CD8-positive, alpha-beta memory T cell (primary cell): ENCODE data around the gene KDM3B. TPM values are rescaled to one million over a fixed set of nuclear protein-coding genes. Genes with fewer than 3 reads are reported as not detected.

Experiments
- CTCF ChIA-PET: fragments of 350-600 bp; sonication (Branson Sonifier 250); formaldehyde crosslinking; loops from one replicate; lab custom pipeline; 2021; ENCODE audit warnings: antibody characterized with exemption; lab: Charles Lee
- POLR2A ChIA-PET: fragments of 350-600 bp; sonication (Branson Sonifier 250); formaldehyde crosslinking; loops from one replicate; lab custom pipeline; 2021; ENCODE audit warnings: antibody characterized with exemption; lab: Charles Lee
- DNase-seq, 5 donors: peaks; one replicate each; pipeline versions ENCODE4 v3.0.0 to v3.0.0-alpha.2; 2020 to 2022; ENCODE audit warnings: mixed read lengths in 1 of 5
- H3K27ac ChIP-seq: one replicate; pipeline ENCODE4 v1.7.0; 2013; ENCODE audit warnings: low read depth, mild to moderate bottlenecking, low read length, moderate library complexity
- H3K27me3 ChIP-seq: 2 replicates; pipeline ENCODE4 v1.7.0; 2013; ENCODE audit warnings: low read length, mild to moderate bottlenecking; ENCODE audit not compliant: insufficient read depth, poor library complexity, severe bottlenecking
- H3K36me3 ChIP-seq: 2 replicates; pipeline ENCODE4 v1.7.0; 2013; ENCODE audit warnings: mild to moderate bottlenecking, low read length, moderate library complexity; ENCODE audit not compliant: insufficient read depth
- H3K4me1 ChIP-seq: 2 replicates; pipeline ENCODE4 v1.7.0; 2013; ENCODE audit warnings: mild to moderate bottlenecking, low read length, moderate library complexity; ENCODE audit not compliant: insufficient read depth
- H3K4me3 ChIP-seq: 2 replicates; pipeline ENCODE4 v1.7.0; 2013; ENCODE audit warnings: mild to moderate bottlenecking, low read length
- H3K9me3 ChIP-seq: 2 replicates; pipeline ENCODE4 v1.7.0; 2013; ENCODE audit warnings: mild to moderate bottlenecking, low read length
- H3K27ac Mint-ChIP-seq, 8 donors: one replicate each; pipeline ENCODE4 v1.8.0; 2020 to 2021; ENCODE audit warnings: mixed read lengths in 8 of 8, mild to moderate bottlenecking in 6 of 8, inconsistent platforms in 3 of 8, moderate library complexity in 3 of 8
- H3K27me3 Mint-ChIP-seq, 2 donors: one replicate each; pipeline ENCODE4 v1.8.0; 2020 to 2021; ENCODE audit warnings: mixed read lengths in 2 of 2, mild to moderate bottlenecking in 1 of 2, moderate library complexity in 1 of 2
- H3K36me3 Mint-ChIP-seq, 3 donors: one replicate each; pipeline ENCODE4 v1.8.0; 2020 to 2021; ENCODE audit warnings: mixed read lengths in 3 of 3, inconsistent platforms in 1 of 3, mild to moderate bottlenecking in 1 of 3
- H3K4me1 Mint-ChIP-seq, 3 donors: one replicate each; pipeline ENCODE4 v1.8.0; 2020 to 2021; ENCODE audit warnings: mixed read lengths in 3 of 3, inconsistent platforms in 1 of 3, mild to moderate bottlenecking in 1 of 3
- H3K4me3 Mint-ChIP-seq, 7 donors: one replicate each; pipeline ENCODE4 v1.8.0; 2020 to 2021; ENCODE audit warnings: mixed read lengths in 7 of 7, mild to moderate bottlenecking in 6 of 7, moderate library complexity in 4 of 7, inconsistent platforms in 2 of 7
- H3K9me3 Mint-ChIP-seq, 5 donors: one replicate each; pipeline ENCODE4 v1.8.0; 2020 to 2022; ENCODE audit warnings: mixed read lengths in 5 of 5, mild to moderate bottlenecking in 3 of 5, moderate library complexity in 2 of 5, inconsistent platforms in 1 of 5
- polyA plus RNA-seq: library from polyadenylated mRNA; unstranded; fragments of 300-500 nt; fragmentation: Illumina TruSeq; gene quantifications from one replicate; pipeline ENCODE4 v1.2.3, GENCODE V29; 2021
- total RNA-seq, 2 experiments: library from RNA; stranded (reverse); gene quantifications; one replicate each; pipeline ENCODE4 v1.2.3, GENCODE V29; 2021

The KDM3B gene
- total and polyA plus RNA-seq, 3 experiments from 2014 or later = 14.7 to 44.7 (median 42.4) TPM

- H3K9me3 ChIP-seq = no peaks in the 10 kb centered on the region
- POLR2A ChIA-PET = interaction anchor here (0.5 kb wide), 1 partner anchor 39 kb away, joined by 3 read pairs; no protein-coding TSS in a partner anchor
- no peaks in the 10 kb centered on the region for H3K27me3 Mint-ChIP-seq
- peaks cover 37% of the 10 kb centered on the region for H3K4me1 ChIP-seq
- H3K9me3 Mint-ChIP-seq = no peaks in the 10 kb centered on the region
- no peaks in the 10 kb centered on the region for H3K36me3 ChIP-seq
- H3K27ac Mint-ChIP-seq = peak overlapping the region; percentile 95 to 100 (median 98)
- H3K27me3 ChIP-seq = no peaks in the 10 kb centered on the region
- H3K27ac ChIP-seq = peak overlapping the region; percentile 57
- peak; percentile 74 to 94 (median 81) for DNase-seq
- H3K4me3 ChIP-seq = no peak overlapping the region
- H3K36me3 Mint-ChIP-seq = no peaks in the 10 kb centered on the region
- H3K4me1 Mint-ChIP-seq = peaks cover 31 to 50% (median 36%) of the 10 kb centered on the region in 3 donors
- H3K4me3 Mint-ChIP-seq = peak overlapping the region in 6 of 7 donors; percentile 27 to 81 (median 62)
- CTCF ChIA-PET = interaction anchor here (1.1 to 10.2 kb wide), 3 partner anchors 11 to 83 kb away, joined by 5 to 102 read pairs (median 7); partner anchors contain the start of gene ETF1
Measured at GRCh38 chr5:138459311-138459933, 106.9 kb downstream of the KDM3B start.

GRCh38 chr5:138460032-138460693, 107.7 kb downstream of the KDM3B start:
- Histone ChIP-seq H3K27me3 (no peaks in the 10 kb centered on the region), H3K27ac (no peak overlapping the region), H3K9me3 (no peaks in the 10 kb centered on the region), H3K4me1 (peaks cover 37% of the 10 kb centered on the region), H3K4me3 (no peak overlapping the region), H3K36me3 (no peaks in the 10 kb centered on the region)
- Mint-ChIP-seq H3K9me3 (no peaks in the 10 kb centered on the region), H3K4me3 (peak overlapping the region in 3 of 7 donors; percentile 16 to 45 (median 27)), H3K36me3 (no peaks in the 10 kb centered on the region), H3K4me1 (peaks cover 31 to 50% (median 36%) of the 10 kb centered on the region in 3 donors), H3K27me3 (no peaks in the 10 kb centered on the region), H3K27ac (peak overlapping the region; percentile 95 to 100 (median 98))
- DNase-seq = no peak
- CTCF ChIA-PET = interaction anchor here (1.1 to 10.2 kb wide), 3 partner anchors 12 to 82 kb away, joined by 5 to 102 read pairs (median 7); partner anchors contain the start of gene ETF1
- POLR2A ChIA-PET = interaction anchor here (0.5 to 1.0 kb wide), 2 partner anchors 39 to 83 kb away, joined by 3 read pairs; partner anchors contain the start of gene ETF1

GRCh38 chr5:138461343-138462125, 109.0 kb downstream of the KDM3B start:
- POLR2A ChIA-PET = interaction anchor here (1.0 kb wide), 1 partner anchor 81 kb away, joined by 3 read pairs; the partner anchor contains the start of gene ETF1
- Mint-ChIP-seq H3K9me3 (no peaks in the 10 kb centered on the region), H3K27ac (peak overlapping the region in 7 of 8 donors; percentile 57 to 100 (median 98)), H3K36me3 (peaks cover 0 to 1% (median 0%) of the 10 kb centered on the region in 3 donors), H3K4me1 (peaks cover 32 to 54% (median 37%) of the 10 kb centered on the region in 3 donors), H3K27me3 (no peaks in the 10 kb centered on the region), H3K4me3 (peak overlapping the region in 2 of 7 donors; percentile 23 to 74)
- Histone ChIP-seq H3K4me3 (no peak overlapping the region), H3K27me3 (no peaks in the 10 kb centered on the region), H3K4me1 (peaks cover 44% of the 10 kb centered on the region), H3K36me3 (no peaks in the 10 kb centered on the region), H3K27ac (no peak overlapping the region), H3K9me3 (no peaks in the 10 kb centered on the region)
- DNase-seq = no peak
- CTCF ChIA-PET = interaction anchor here (4.9 to 10.2 kb wide), 2 partner anchors 13 to 42 kb away, joined by 45 to 102 read pairs; no protein-coding TSS in a partner anchor

- H3K27me3 Mint-ChIP-seq = no peaks in the 10 kb centered on the region
- Histone ChIP-seq H3K27ac (peak overlapping the region; percentile 95), H3K36me3 (no peaks in the 10 kb centered on the region), H3K4me3 (peak overlapping the region; percentile 94), H3K27me3 (no peaks in the 10 kb centered on the region), H3K9me3 (no peaks in the 10 kb centered on the region), H3K4me1 (peaks cover 47% of the 10 kb centered on the region)
- H3K27ac Mint-ChIP-seq = peak overlapping the region; percentile 86 to 98 (median 94)
- H3K4me1 Mint-ChIP-seq = peaks cover 43 to 62% (median 51%) of the 10 kb centered on the region in 3 donors
- ChIA-PET CTCF (interaction anchor here (1.2 to 10.2 kb wide), 14 partner anchors 8 to 284 kb away, joined by 3 to 102 read pairs (median 13); partner anchors contain the start of genes ETF1 and KIF20A), POLR2A (interaction anchor here (0.6 to 2.3 kb wide), 5 partner anchors 80 to 433 kb away, joined by 3 to 19 read pairs (median 13); partner anchors contain the start of genes CDC25C, ETF1, HSPA9 and KDM3B)
- H3K9me3 Mint-ChIP-seq = no peaks in the 10 kb centered on the region
- peak overlapping the region; percentile 87 to 96 (median 90) for H3K4me3 Mint-ChIP-seq
- peaks cover 0 to 10% (median 8%) of the 10 kb centered on the region in 3 donors for H3K36me3 Mint-ChIP-seq
- no peak for DNase-seq
Measured at GRCh38 chr5:138463419-138464007, 111.0 kb downstream of the KDM3B start.

- Histone ChIP-seq H3K4me3 (peak overlapping the region; percentile 94), H3K4me1 (peaks cover 42% of the 10 kb centered on the region), H3K9me3 (no peaks in the 10 kb centered on the region), H3K36me3 (no peaks in the 10 kb centered on the region), H3K27me3 (no peaks in the 10 kb centered on the region), H3K27ac (peak overlapping the region; percentile 95)
- DNase-seq = peak; percentile 89 to 96 (median 94)
- CTCF ChIA-PET = interaction anchor here (1.3 to 10.2 kb wide), 14 partner anchors 9 to 285 kb away, joined by 3 to 102 read pairs (median 13); partner anchors contain the start of genes ETF1, KIF20A and REEP2
- Mint-ChIP-seq H3K27ac (peak overlapping the region; percentile 90 to 98 (median 94)), H3K4me1 (peaks cover 39 to 60% (median 51%) of the 10 kb centered on the region in 3 donors), H3K36me3 (peaks cover 0 to 10% (median 8%) of the 10 kb centered on the region in 3 donors), H3K27me3 (no peaks in the 10 kb centered on the region), H3K9me3 (no peaks in the 10 kb centered on the region), H3K4me3 (peak overlapping the region; percentile 87 to 96 (median 90))
- POLR2A ChIA-PET = interaction anchor here (0.6 to 2.3 kb wide), 5 partner anchors 79 to 434 kb away, joined by 3 to 19 read pairs (median 13); partner anchors contain the start of genes CDC25C, ETF1, HSPA9 and KDM3B
Measured at GRCh38 chr5:138464008-138464387, 111.5 kb downstream of the KDM3B start.

- H3K4me3 ChIP-seq = peak overlapping the region; percentile 94
Measured at GRCh38 chr5:138464388-138465260, 112.1 kb downstream of the KDM3B start.

More at GRCh38 chr5:138464388-138465260, 112.1 kb downstream of the KDM3B start:
- H3K27ac Mint-ChIP-seq = peak overlapping the region; percentile 90 to 98 (median 94)
- ChIA-PET POLR2A (interaction anchor here (0.6 to 2.3 kb wide), 11 partner anchors 26 to 1017 kb away, joined by 3 to 19 read pairs (median 4); partner anchors contain the start of genes CDC25C, ETF1, FAM53C and HSPA9), CTCF (interaction anchor here (0.6 to 10.2 kb wide), 17 partner anchors 9 to 126 kb away, joined by 3 to 102 read pairs (median 10); partner anchors contain the start of genes ETF1, FAM53C and REEP2)
- Histone ChIP-seq H3K27me3 (no peaks in the 10 kb centered on the region), H3K4me1 (peaks cover 36% of the 10 kb centered on the region), H3K9me3 (no peaks in the 10 kb centered on the region), H3K27ac (peak overlapping the region; percentile 95), H3K36me3 (no peaks in the 10 kb centered on the region)
- peak overlapping the region; percentile 87 to 96 (median 90) for H3K4me3 Mint-ChIP-seq
- no peaks in the 10 kb centered on the region for H3K9me3 Mint-ChIP-seq
- H3K36me3 Mint-ChIP-seq = peaks cover 0 to 10% (median 8%) of the 10 kb centered on the region in 3 donors
- H3K27me3 Mint-ChIP-seq = no peaks in the 10 kb centered on the region
- peaks cover 33 to 54% (median 45%) of the 10 kb centered on the region in 3 donors for H3K4me1 Mint-ChIP-seq
- DNase-seq = peak; percentile 91 to 99 (median 98)
